Measurements from ENCODE around the gene PPEF2. TPM values are rescaled to one million over a fixed set of nuclear protein-coding genes. Genes with fewer than 3 reads are reported as not detected.

PPEF2 gene
- total and polyA plus RNA-seq, 2 donors (not counting 1 experiment from before 2014, with no cell fraction given), result not detected

DNA sequence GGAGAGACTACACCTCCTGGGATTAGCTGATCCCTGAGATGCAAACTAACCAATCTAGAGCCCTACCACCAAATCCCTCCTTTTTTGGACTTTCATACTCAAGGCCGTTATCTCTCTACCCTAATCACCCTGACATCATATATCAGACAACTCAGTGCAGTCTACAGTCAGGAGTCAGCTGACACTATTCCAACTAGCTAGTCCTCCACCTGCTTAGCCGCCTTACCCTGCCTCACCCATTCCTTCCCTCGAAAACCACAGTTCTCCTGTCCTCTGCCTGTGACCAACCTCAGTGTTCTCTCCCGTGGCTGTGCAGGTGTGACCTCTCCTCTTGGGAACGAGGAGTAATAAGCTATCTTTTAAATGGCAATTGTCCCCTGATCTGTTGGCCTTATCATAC lies 1.8 kb upstream of the PPEF2 start:
- Histone ChIP-seq H3K9ac (ENCODE audit: insufficient read depth, low read length) (no peak overlapping the region), H3K9me3 (ENCODE audit: control insufficient read depth, insufficient read depth, low read depth, low read length) (no peaks in the 10 kb centered on the region), H3K4me2 (ENCODE audit: extremely low read depth, insufficient read depth, low read length) (no peak overlapping the region), H3K4me1 (ENCODE audit: control insufficient read depth, extremely low read depth, insufficient read depth, low read length) (no peaks in the 10 kb centered on the region), H4K20me1 (ENCODE audit: control insufficient read depth, extremely low read depth, insufficient read depth, low read length) (no peaks in the 10 kb centered on the region), H3K27ac (ENCODE audit: insufficient read depth, low read length) (no peak overlapping the region), H3K36me3 (ENCODE audit: control insufficient read depth, insufficient read depth, low read length) (no peaks in the 10 kb centered on the region), H3K27me3 (ENCODE audit: control insufficient read depth, insufficient read depth, low read length) (peaks cover 9% of the 10 kb centered on the region), H3K79me2 (ENCODE audit: control insufficient read depth, insufficient read depth, low read length) (no peaks in the 10 kb centered on the region), H2AFZ (ENCODE audit: low read length) (no peak overlapping the region), H3K4me3 (replicated peaks in 1 of 4; ENCODE audit: control extremely low read depth in 1 of 4, insufficient read depth in 1 of 4, low read depth in 3 of 4, low read length in 4 of 4) (no peak overlapping the region)
- TF ChIP-seq EZH2 (IDR thresholded peaks at IDR 0.05; ENCODE audit: low read length, missing control alignments), result no peak
- TF ChIP-seq, protein P1, sequence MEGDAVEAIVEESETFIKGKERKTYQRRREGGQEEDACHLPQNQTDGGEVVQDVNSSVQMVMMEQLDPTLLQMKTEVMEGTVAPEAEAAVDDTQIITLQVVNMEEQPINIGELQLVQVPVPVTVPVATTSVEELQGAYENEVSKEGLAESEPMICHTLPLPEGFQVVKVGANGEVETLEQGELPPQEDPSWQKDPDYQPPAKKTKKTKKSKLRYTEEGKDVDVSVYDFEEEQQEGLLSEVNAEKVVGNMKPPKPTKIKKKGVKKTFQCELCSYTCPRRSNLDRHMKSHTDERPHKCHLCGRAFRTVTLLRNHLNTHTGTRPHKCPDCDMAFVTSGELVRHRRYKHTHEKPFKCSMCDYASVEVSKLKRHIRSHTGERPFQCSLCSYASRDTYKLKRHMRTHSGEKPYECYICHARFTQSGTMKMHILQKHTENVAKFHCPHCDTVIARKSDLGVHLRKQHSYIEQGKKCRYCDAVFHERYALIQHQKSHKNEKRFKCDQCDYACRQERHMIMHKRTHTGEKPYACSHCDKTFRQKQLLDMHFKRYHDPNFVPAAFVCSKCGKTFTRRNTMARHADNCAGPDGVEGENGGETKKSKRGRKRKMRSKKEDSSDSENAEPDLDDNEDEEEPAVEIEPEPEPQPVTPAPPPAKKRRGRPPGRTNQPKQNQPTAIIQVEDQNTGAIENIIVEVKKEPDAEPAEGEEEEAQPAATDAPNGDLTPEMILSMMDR (conservative IDR thresholded peaks at IDR 0.05 in 1 of 2, IDR thresholded peaks at IDR 0.05 in 1 of 2; ENCODE audit: low read depth in 1 of 2, low read length in 2 of 2), result no peak
- no peak for DNase-seq (ENCODE audit: low read depth in 2 of 2)

DNA sequence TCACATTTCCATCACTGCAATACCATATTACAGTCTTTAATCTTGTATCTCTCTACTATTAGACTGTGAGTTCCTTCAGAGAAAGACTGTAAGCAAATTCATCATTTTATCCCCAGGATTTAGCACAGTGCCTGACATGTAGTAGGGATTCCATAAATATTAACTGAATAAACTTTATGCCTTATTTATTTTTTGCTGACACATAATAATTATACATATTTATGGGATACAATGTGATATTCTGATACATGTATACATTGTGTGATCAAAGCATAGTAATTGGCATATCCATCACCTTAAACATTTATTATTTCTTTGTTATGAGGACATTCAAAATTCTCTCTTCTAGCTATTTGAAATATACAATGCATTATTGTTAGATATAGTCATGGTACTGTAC lies 3.7 kb downstream of the PPEF2 start:
- no peaks in the 10 kb centered on the region for H3K36me3 ChIP-seq (ENCODE audit: control insufficient read depth, insufficient read depth, low read length)
- H3K4me2 ChIP-seq (ENCODE audit: extremely low read depth, insufficient read depth, low read length), result no peak overlapping the region
- H3K4me1 ChIP-seq (ENCODE audit: control insufficient read depth, extremely low read depth, insufficient read depth, low read length), result no peaks in the 10 kb centered on the region
- no peak for DNase-seq (ENCODE audit: low read depth in 2 of 2)
- no peaks in the 10 kb centered on the region for H4K20me1 ChIP-seq (ENCODE audit: control insufficient read depth, extremely low read depth, insufficient read depth, low read length)
- no peak overlapping the region for H3K27ac ChIP-seq (ENCODE audit: insufficient read depth, low read length)
- TF ChIP-seq EZH2 (IDR thresholded peaks at IDR 0.05; ENCODE audit: low read length, missing control alignments), result no peak
- TF ChIP-seq, protein P1 (conservative IDR thresholded peaks at IDR 0.05 in 1 of 2, IDR thresholded peaks at IDR 0.05 in 1 of 2; ENCODE audit: low read depth in 1 of 2, low read length in 2 of 2), result no peak
- no peaks in the 10 kb centered on the region for H3K79me2 ChIP-seq (ENCODE audit: control insufficient read depth, insufficient read depth, low read length)
- H3K4me3 ChIP-seq (replicated peaks in 1 of 4; ENCODE audit: control extremely low read depth in 1 of 4, insufficient read depth in 1 of 4, low read depth in 3 of 4, low read length in 4 of 4), result no peak overlapping the region
- no peak overlapping the region for H3K9ac ChIP-seq (ENCODE audit: insufficient read depth, low read length)
- peaks cover 9% of the 10 kb centered on the region for H3K27me3 ChIP-seq (ENCODE audit: control insufficient read depth, insufficient read depth, low read length)
- no peak overlapping the region for H2AFZ ChIP-seq (ENCODE audit: low read length)
- no peaks in the 10 kb centered on the region for H3K9me3 ChIP-seq (ENCODE audit: control insufficient read depth, insufficient read depth, low read depth, low read length)

DNA sequence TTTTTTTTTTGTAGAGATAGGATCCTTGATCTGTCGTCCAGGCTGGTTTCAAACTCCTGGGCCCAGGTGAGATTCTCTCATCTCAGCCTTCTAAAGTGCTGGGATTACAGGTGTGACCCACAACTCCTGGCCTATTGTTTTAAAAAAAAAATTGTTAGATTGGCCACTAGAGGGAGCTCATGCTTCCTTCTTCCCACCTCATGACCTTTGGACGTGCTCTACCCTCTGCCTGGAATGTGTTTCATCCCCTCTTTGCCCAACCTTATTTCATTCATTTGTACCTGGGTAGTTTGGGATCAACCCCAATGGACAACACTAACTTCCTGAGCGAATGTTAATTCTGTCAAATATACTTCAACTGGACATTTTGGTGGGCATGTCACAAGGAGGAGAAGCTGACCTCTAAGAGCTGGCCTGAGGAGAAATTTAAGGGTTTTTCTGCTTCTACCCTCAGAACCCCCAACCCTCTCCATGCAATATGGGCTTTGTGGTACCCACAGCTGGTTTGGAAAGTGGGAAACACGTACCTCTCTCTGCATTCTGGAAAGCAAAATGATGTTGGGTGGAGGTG lies 6.4 kb downstream of the PPEF2 start:
- Histone ChIP-seq H3K4me1 (ENCODE audit: control insufficient read depth, extremely low read depth, insufficient read depth, low read length) (no peaks in the 10 kb centered on the region), H3K4me2 (ENCODE audit: extremely low read depth, insufficient read depth, low read length) (no peak overlapping the region), H2AFZ (ENCODE audit: low read length) (no peak overlapping the region), H3K27ac (ENCODE audit: insufficient read depth, low read length) (no peak overlapping the region), H3K36me3 (ENCODE audit: control insufficient read depth, insufficient read depth, low read length) (no peaks in the 10 kb centered on the region), H3K27me3 (ENCODE audit: control insufficient read depth, insufficient read depth, low read length) (no peaks in the 10 kb centered on the region), H3K9ac (ENCODE audit: insufficient read depth, low read length) (no peak overlapping the region), H3K4me3 (replicated peaks in 1 of 4; ENCODE audit: control extremely low read depth in 1 of 4, insufficient read depth in 1 of 4, low read depth in 3 of 4, low read length in 4 of 4) (no peak overlapping the region), H3K9me3 (ENCODE audit: control insufficient read depth, insufficient read depth, low read depth, low read length) (no peaks in the 10 kb centered on the region), H3K79me2 (ENCODE audit: control insufficient read depth, insufficient read depth, low read length) (no peaks in the 10 kb centered on the region), H4K20me1 (ENCODE audit: control insufficient read depth, extremely low read depth, insufficient read depth, low read length) (no peaks in the 10 kb centered on the region)
- peak in 1 of 2 donors; percentile 34 for DNase-seq (ENCODE audit: low read depth in 2 of 2)
- no peak for TF ChIP-seq EZH2 (IDR thresholded peaks at IDR 0.05; ENCODE audit: low read length, missing control alignments)
- TF ChIP-seq, protein P1 (conservative IDR thresholded peaks at IDR 0.05 in 1 of 2, IDR thresholded peaks at IDR 0.05 in 1 of 2; ENCODE audit: low read depth in 1 of 2, low read length in 2 of 2), result peak; percentile 60 to 65
